Keratinocyte (primary cell): ENCODE measurements around the gene FCER1G. TPM values are rescaled to one million over a fixed set of nuclear protein-coding genes. Genes with fewer than 3 reads are reported as not detected.
"Not testable (repeated sequence)": the region's sequence is repeated elsewhere in the genome, so short reads cannot be mapped to it uniquely, and the experiment has no call there.

Source experiments
- DNase-seq: peaks from one replicate; pipeline ENCODE4 v3.0.0-alpha.2; 2011; ENCODE audit warnings: low read depth, missing footprints, low spot score
- FAIRE-seq: peaks from 2 replicates; lab custom pipeline; 2011; peaks lifted over from hg19 to GRCh38; lab: Jason Lieb, UNC
- H2AFZ ChIP-seq: 2 replicates; pipeline ENCODE4 v1.6.0; 2012; ENCODE audit warnings: low read length, control low read depth, inconsistent platforms; ENCODE audit not compliant: control insufficient read depth
- H3K27ac ChIP-seq: 2 replicates; pipeline ENCODE4 v1.5.1; 2011; ENCODE audit warnings: low read length; ENCODE audit not compliant: control insufficient read depth, insufficient read depth
- H3K27me3 ChIP-seq: 3 replicates; pipeline ENCODE4 v1.6.0; 2011; ENCODE audit warnings: low read length; ENCODE audit not compliant: control insufficient read depth, insufficient read depth; ENCODE audit errors: extremely low read depth
- H3K36me3 ChIP-seq, 2 experiments: 2 replicates in 1 of 2; 3 replicates in 1 of 2; pipeline ENCODE4 v1.5.1; 2011; ENCODE audit warnings: low read length in 2 of 2, mild to moderate bottlenecking in 1 of 2; ENCODE audit not compliant: control insufficient read depth in 2 of 2, insufficient read depth in 2 of 2; ENCODE audit errors: extremely low read depth in 1 of 2
- H3K4me1 ChIP-seq: 3 replicates; pipeline ENCODE4 v1.5.1; 2011; ENCODE audit warnings: low read length; ENCODE audit not compliant: control insufficient read depth, insufficient read depth; ENCODE audit errors: extremely low read depth
- H3K4me2 ChIP-seq: 3 replicates; pipeline ENCODE4 v1.6.0; 2011; ENCODE audit warnings: low read depth, low read length; ENCODE audit not compliant: control insufficient read depth, insufficient read depth; ENCODE audit errors: extremely low read depth
- H3K4me3 ChIP-seq, 3 experiments: fragments of 200-600 bp in 1 of 3; sonication (generic) in 1 of 3; 2 replicates in 2 of 3; 3 replicates in 1 of 3; pipeline ENCODE4 v1.5.1; 2011 to 2016; ENCODE audit warnings: low read length in 3 of 3, mild to moderate bottlenecking in 3 of 3, control low read depth in 2 of 3, inconsistent platforms in 1 of 3, low read depth in 1 of 3, mixed read lengths in 1 of 3, mixed run types in 1 of 3, moderate library complexity in 1 of 3; ENCODE audit not compliant: control insufficient read depth in 2 of 3, insufficient read depth in 2 of 3; ENCODE audit errors: extremely low read depth in 1 of 3
- H3K79me2 ChIP-seq: 2 replicates; pipeline ENCODE4 v1.6.0; 2012; ENCODE audit warnings: low read length; ENCODE audit not compliant: control insufficient read depth, insufficient read depth
- H3K9ac ChIP-seq: 3 replicates; pipeline ENCODE4 v1.6.0; 2011; ENCODE audit warnings: low read length; ENCODE audit not compliant: control insufficient read depth, insufficient read depth; ENCODE audit errors: extremely low read depth
- H3K9me1 ChIP-seq: 3 replicates; pipeline ENCODE4 v1.6.0; 2011; ENCODE audit warnings: low read length; ENCODE audit not compliant: control insufficient read depth, insufficient read depth; ENCODE audit errors: extremely low read depth
- H3K9me3 ChIP-seq: 2 replicates; pipeline ENCODE4 v1.5.1; 2012; ENCODE audit warnings: low read depth, low read length; ENCODE audit not compliant: control insufficient read depth
- H4K20me1 ChIP-seq: 3 replicates; pipeline ENCODE4 v1.6.0; 2011; ENCODE audit warnings: low read length; ENCODE audit not compliant: control insufficient read depth, insufficient read depth; ENCODE audit errors: extremely low read depth
- EZH2 ChIP-seq: IDR thresholded peaks from one replicate; pipeline ENCODE4 v1.6.1; 2012; ENCODE audit warnings: inconsistent platforms, mild to moderate bottlenecking, low read length, moderate library complexity
- dilution Hi-C: fragments of 300-500 bp; cut with MboI; formaldehyde crosslinking; loops from one replicate; pipeline ENCODE4 v1.7.0; 2020; ENCODE audit warnings: low sequenced_read_pairs; ENCODE audit not compliant: extremely low pct_ligation_motif_present
- polyA plus RNA-seq, 5 experiments: library from polyadenylated mRNA; depleted of rRNA in 3 of 5; stranded (reverse) in 3 of 5; stranded (forward) in 1 of 5; unstranded in 1 of 5; fragments of >200 nt; gene quantifications; 1 replicate in 1 of 5; 2 replicates in 3 of 5; 3 replicates in 1 of 5; pipeline versions ENCODE4 v1.2.1 to v1.2.3, GENCODE V29; 2011 to 2012; ENCODE audit warnings: missing spikeins in 2 of 5, low read depth in 1 of 5, low replicate concordance in 1 of 5
- TF ChIP-seq, protein P1 (sequence below), 3 experiments: IDR thresholded peaks in 1 of 3; conservative IDR thresholded peaks in 1 of 3; optimal IDR thresholded peaks in 1 of 3; 2 replicates in 2 of 3; 3 replicates in 1 of 3; pipeline versions ENCODE3 to v1.5.1; 2011; ENCODE audit warnings: low read length in 3 of 3, mild to moderate bottlenecking in 3 of 3, moderate library complexity in 2 of 3, control low read depth in 1 of 3, inconsistent platforms in 1 of 3; ENCODE audit not compliant: insufficient read depth in 2 of 3; ENCODE audit errors: extremely low read depth in 1 of 3

FCER1G gene
- polyA plus RNA-seq, 1 donor (not counting 4 experiments of a cell fraction or from before 2014, with no cell fraction given) = 1.2 TPM

GRCh38 chr1:161242313-161242712 lies 27.2 kb downstream of the FCER1G start:
- H3K4me1 ChIP-seq = peaks cover 7% of the 10 kb centered on the region
- dilution Hi-C loops = no loop called here

GRCh38 chr1:161244888-161245287 lies 29.8 kb downstream of the FCER1G start:
- no peaks in the 10 kb centered on the region for H3K36me3 ChIP-seq
- H3K27ac ChIP-seq = no peak overlapping the region
- H3K79me2 ChIP-seq = no peaks in the 10 kb centered on the region
- dilution Hi-C loops = no loop called here
- H3K9me3 ChIP-seq = no peaks in the 10 kb centered on the region
- TF ChIP-seq EZH2 = no peak
- TF ChIP-seq, protein P1, sequence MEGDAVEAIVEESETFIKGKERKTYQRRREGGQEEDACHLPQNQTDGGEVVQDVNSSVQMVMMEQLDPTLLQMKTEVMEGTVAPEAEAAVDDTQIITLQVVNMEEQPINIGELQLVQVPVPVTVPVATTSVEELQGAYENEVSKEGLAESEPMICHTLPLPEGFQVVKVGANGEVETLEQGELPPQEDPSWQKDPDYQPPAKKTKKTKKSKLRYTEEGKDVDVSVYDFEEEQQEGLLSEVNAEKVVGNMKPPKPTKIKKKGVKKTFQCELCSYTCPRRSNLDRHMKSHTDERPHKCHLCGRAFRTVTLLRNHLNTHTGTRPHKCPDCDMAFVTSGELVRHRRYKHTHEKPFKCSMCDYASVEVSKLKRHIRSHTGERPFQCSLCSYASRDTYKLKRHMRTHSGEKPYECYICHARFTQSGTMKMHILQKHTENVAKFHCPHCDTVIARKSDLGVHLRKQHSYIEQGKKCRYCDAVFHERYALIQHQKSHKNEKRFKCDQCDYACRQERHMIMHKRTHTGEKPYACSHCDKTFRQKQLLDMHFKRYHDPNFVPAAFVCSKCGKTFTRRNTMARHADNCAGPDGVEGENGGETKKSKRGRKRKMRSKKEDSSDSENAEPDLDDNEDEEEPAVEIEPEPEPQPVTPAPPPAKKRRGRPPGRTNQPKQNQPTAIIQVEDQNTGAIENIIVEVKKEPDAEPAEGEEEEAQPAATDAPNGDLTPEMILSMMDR (optimal IDR thresholded peaks at IDR 0.05 in 1 of 3, IDR thresholded peaks at IDR 0.05 in 1 of 3, conservative IDR thresholded peaks at IDR 0.05 in 1 of 3; ENCODE audit: extremely low read depth in 1 of 3, insufficient read depth in 2 of 3, low read length in 3 of 3) = no peak
- H3K4me1 ChIP-seq = peaks cover 7% of the 10 kb centered on the region
- H4K20me1 ChIP-seq = no peaks in the 10 kb centered on the region
- no peak overlapping the region for H3K9ac ChIP-seq
- no peaks in the 10 kb centered on the region for H3K27me3 ChIP-seq
- H3K9me1 ChIP-seq = no peaks in the 10 kb centered on the region
- FAIRE-seq (peak; percentile 92), DNase-seq (no peak)
- peak overlapping the region; percentile 39 for H2AFZ ChIP-seq
- H3K4me2 ChIP-seq = peak overlapping the region; percentile 16
- no peak overlapping the region for H3K4me3 ChIP-seq

More at GRCh38 chr1:161242313-161242712, 27.2 kb downstream of the FCER1G start:
- no peaks in the 10 kb centered on the region for H4K20me1 ChIP-seq
- no peaks in the 10 kb centered on the region for H3K9me3 ChIP-seq
- H3K9ac ChIP-seq = no peak overlapping the region
- no peak overlapping the region for H2AFZ ChIP-seq
- H3K27me3 ChIP-seq = no peaks in the 10 kb centered on the region
- no peak for FAIRE-seq
- no peaks in the 10 kb centered on the region for H3K79me2 ChIP-seq
- no peaks in the 10 kb centered on the region for H3K36me3 ChIP-seq
- no peak overlapping the region for H3K4me2 ChIP-seq
- TF ChIP-seq, protein P1 (optimal IDR thresholded peaks at IDR 0.05 in 1 of 3, IDR thresholded peaks at IDR 0.05 in 1 of 3, conservative IDR thresholded peaks at IDR 0.05 in 1 of 3; ENCODE audit: extremely low read depth in 1 of 3, insufficient read depth in 2 of 3, low read length in 3 of 3) = no peak
- no peak for TF ChIP-seq EZH2
- H3K9me1 ChIP-seq = no peaks in the 10 kb centered on the region
- no peak overlapping the region for H3K27ac ChIP-seq
- no peak overlapping the region for H3K4me3 ChIP-seq
- DNase-seq = no peak

- H3K4me3 ChIP-seq, H3K27ac ChIP-seq, FAIRE-seq, DNase-seq, H3K4me1 ChIP-seq, H3K27me3 ChIP-seq, H3K4me2 ChIP-seq, dilution Hi-C loops, H3K79me2 ChIP-seq, H4K20me1 ChIP-seq, H3K9me3 ChIP-seq, H3K9ac ChIP-seq, H3K36me3 ChIP-seq, H3K9me1 ChIP-seq, H2AFZ ChIP-seq: not testable (repeated sequence)
These were observed 35.0 kb downstream of the FCER1G start for GRCh38 chr1:161250100-161250499.
